Medulla oblongata (tissue), 1 donor: Measurements from ENCODE around the gene FZR1.

Experiments
- DNase-seq: peaks from one replicate; pipeline ENCODE4 v3.0.0-alpha.2; 2015; ENCODE audit errors: extremely low spot score

Gene FZR1

DNA sequence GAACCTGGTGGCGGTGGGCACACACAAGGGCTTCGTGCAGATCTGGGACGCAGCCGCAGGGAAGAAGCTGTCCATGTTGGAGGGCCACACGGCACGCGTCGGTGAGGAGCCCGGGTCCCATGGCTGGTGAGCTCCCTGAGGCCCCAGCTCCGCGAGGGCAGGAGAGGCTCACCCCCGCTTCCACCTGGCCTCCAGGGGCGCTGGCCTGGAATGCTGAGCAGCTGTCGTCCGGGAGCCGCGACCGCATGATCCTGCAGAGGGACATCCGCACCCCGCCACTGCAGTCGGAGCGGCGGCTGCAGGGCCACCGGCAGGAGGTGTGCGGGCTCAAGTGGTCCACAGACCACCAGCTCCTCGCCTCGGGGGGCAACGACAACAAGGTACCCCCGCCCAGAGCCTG is 25.6 kb downstream of the FZR1 start:
- no peak for DNase-seq

- DNase-seq = no peak
Observed at GRCh38 chr19:3532154-3532786, 26.2 kb downstream of the FZR1 start.

- no peak for DNase-seq
Observed at GRCh38 chr19:3533033-3533432, 26.9 kb downstream of the FZR1 start.

DNA sequence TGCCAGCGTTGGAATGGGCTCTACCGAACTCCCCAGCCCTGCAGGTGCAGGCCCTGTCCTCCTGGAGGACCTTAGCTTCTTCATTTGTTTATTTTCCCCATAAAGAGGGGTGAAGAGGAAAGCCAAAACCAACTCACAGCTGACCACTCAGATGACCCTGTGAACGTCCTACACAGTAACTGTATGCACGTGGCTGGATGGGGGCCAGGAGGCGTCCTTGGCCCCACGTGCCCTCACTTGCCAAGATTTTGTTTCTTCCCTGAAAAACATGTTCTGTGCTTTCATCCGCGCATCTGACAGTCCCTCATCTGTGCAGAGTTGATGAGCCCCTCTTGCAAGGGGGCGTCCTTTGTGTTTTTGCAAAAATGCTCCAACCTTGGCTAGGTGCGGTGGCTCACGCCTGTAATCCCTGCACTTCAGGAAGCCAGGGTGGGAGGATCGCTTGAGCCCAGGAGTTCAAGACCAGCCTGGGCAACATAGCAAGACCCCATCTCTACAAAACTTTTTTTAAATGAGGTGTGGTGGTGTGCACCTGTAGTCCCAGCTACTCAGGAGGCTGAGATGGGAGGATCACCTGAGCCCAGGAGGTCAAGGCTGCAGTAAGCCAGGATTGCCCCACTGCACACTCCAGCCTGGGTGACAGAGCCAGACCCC is 27.6 kb downstream of the FZR1 start:
- DNase-seq = no peak

- DNase-seq = no peak
Observed at GRCh38 chr19:3534375-3535234, 28.5 kb downstream of the FZR1 start.

DNA sequence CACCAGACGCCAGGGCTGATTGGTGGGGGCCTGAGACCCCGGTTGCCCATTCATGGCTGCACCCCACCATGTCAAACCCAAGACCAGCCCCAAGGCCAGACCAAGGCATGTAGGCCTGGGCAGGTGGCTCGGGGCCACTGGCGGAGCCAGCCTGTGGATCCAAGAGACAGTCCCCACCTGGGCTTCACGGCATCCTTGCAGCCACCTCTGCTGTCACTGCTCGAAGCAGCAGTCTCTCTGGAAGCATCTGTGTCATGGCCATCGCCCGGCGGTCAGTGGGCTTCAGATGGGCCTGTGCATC is 29.1 kb downstream of the FZR1 start:
- no peak for DNase-seq

- DNase-seq = no peak
Observed at GRCh38 chr19:3535563-3535965, 29.5 kb downstream of the FZR1 start.

DNA sequence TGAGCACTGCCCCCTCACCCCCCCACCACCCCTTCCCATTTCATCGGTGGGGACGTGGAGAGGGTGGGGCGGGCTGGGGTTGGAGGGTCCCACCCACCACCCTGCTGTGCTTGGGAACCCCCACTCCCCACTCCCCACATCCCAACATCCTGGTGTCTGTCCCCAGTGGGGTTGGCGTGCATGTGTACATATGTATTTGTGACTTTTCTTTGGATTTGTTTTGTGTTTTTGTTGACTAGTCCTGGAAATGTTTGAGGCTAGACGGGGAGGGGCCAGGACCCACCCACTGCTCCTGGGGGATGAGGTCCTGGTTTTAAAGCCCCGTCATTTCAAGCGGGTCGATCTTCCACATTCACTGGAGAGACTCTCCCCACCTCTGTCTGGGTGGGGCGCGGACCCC is 29.9 kb downstream of the FZR1 start:
- DNase-seq = no peak

GRCh38 chr19:3536429-3537100 is 30.5 kb downstream of the FZR1 start:
- peak; percentile 84 for DNase-seq

- no peak for DNase-seq
Observed at GRCh38 chr19:3537101-3537437, 31.0 kb downstream of the FZR1 start.

GRCh38 chr19:3537438-3538240 is 31.5 kb downstream of the FZR1 start:
- DNase-seq = no peak

GRCh38 chr19:3538258-3538929 is 32.3 kb downstream of the FZR1 start:
- DNase-seq = no peak

DNA sequence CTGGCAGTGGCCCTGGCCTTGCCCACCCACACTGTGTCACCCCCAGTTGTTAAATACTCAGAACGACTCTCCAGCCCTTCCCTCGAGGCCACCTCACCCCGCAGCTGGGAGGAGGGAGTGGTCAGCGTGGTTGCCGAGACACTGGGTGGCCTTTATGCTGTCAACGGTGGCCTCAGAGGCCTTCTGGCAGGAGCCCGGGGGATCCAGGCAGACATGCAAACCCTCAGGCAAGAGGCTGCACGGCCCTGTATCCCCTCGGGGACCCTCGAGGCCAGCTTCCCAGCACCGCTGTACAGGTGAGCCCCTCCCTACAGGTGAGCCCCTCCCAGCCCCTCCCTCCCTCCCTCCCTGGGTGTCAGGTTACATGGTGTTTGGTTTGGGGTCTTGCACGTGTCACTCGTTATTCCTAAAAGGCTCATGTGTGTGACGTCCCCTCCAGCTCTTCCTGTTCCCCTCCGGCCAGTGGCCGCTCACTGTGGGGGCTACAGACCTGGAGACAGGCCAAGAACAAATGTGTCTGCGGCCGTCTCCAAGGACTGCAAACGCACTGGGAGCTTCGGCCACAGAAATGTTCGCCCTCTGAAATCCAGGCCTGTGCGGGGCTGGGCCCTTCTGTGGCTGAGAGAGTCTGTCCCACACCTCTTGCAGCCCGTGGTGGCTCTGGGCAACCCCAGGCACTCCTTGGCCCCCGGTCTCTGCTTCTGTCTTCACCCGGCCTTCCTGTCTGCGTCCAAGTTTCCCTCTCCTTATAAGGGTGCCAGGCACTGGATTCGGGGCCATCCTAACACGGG is 33.0 kb downstream of the FZR1 start, which contains the start of gene TEKTIP1:
Gene TEKTIP1, plus strand, starts transcription at position 210 of the 791 bp plus-strand sequence. Its CDS starts 4 bp downstream, at position 214.
- DNase-seq = no peak

- no peak for DNase-seq
Observed at GRCh38 chr19:3539756-3540118, 33.6 kb downstream of the FZR1 start.

GRCh38 chr19:3543150-3544057 is 37.3 kb downstream of the FZR1 start:
- peak; percentile 72 for DNase-seq

DNA sequence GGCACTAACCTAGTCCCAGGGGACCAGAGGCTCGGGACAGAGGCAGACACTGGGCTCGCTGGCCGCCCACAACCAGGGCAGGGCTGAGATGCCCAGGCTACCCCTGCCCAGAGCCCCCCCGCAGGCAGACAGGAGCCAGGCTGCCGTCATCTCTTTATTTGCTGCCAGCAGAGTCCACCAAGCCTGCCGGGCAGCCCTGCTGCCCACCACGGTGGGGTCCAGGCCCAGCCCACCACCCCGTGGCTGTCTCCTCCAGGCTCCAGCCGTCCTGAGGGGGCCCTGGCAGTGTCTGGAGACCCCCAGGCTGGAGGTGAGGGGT is 37.9 kb downstream of the FZR1 start:
- no peak for DNase-seq

DNA sequence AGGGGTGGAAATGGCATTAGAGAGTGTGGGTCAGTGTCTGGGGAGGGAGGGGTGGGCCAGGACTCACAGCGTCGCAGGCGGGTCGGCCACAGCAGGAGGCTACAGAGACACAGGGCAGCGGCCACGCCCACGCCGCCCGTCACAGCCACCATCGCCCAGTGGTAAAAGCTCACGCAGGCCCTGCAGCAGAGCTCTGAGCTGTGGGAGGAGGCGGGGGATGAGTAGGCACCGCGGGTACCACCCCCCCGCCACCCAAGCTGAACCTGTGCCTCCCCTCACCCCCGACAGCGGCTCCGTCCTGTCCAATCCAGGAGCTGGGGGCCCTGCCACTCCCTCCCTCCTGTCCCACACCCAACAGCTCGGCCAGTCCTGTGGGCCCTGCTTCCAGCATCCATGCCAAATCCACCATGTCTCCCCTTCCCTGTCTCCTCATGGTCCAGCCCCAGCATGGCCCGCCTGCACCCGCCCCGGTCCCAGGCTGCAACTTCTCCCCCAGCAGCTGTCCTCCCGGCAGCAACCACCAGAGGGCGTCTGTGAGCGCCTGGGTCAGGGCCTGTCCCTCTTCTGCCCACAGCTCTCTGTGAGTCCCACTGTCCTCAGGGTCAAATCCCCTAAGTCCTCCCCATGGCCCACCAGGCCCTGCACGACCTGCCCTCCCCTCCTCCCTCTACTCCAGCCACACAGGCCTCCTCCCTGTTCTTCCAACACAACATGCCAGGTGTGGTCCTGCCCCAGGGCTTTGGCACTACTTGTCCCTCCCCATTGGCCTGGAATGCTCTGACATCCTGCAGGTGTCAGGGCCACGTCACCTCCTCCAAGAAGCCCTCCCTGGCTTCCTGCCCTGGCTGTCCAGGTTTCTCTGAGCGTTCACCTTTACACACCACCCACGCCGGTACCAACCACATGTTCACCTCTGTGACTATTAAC is 38.9 kb downstream of the FZR1 start:
- peak; percentile 78 for DNase-seq

- DNase-seq = no peak
Observed at GRCh38 chr19:3545669-3546034, 39.5 kb downstream of the FZR1 start.
